GM12878 (cell line): ENCODE data around the gene TRIM17. TPM values are rescaled to one million over a fixed set of nuclear protein-coding genes. Genes with fewer than 3 reads are reported as not detected.

Source experiments
- ATAC-seq: fragments of 200-7000 bp; cut with Tn5 transposase; 3 replicates; pipeline ENCODE4 v1.9.1; 2020; ENCODE audit warnings: mild to moderate bottlenecking, moderate library complexity
- BruUV-seq: library from RNA; stranded (reverse); fragments of 400-500 nt; replicated peaks from 2 replicates; lab custom pipeline; 2021; lab: Mats Ljungman, UMichigan
- CTCF ChIA-PET: fragments of 300-600 bp; sonication (Branson Sonifier 250); formaldehyde crosslinking; extraction: SDS; loops from one replicate; lab custom pipeline; 2021; ENCODE audit warnings: inconsistent platforms; lab: Yijun Ruan, JAX
- POLR2A ChIA-PET: fragments of 350-600 bp; formaldehyde crosslinking; extraction: SDS; loops from one replicate; lab custom pipeline; 2021; ENCODE audit warnings: inconsistent platforms; lab: Charles Lee
- RAD21 ChIA-PET: fragments of 300-600 bp; sonication (Branson Sonifier 250); formaldehyde crosslinking; loops from one replicate; lab custom pipeline; 2023; ENCODE audit warnings: antibody characterized with exemption; ENCODE audit not compliant: unreplicated experiment; lab: Charles Lee
- SMC1A ChIA-PET: fragments of 300-600 bp; sonication (Branson Sonifier 250); formaldehyde crosslinking; loops from one replicate; lab custom pipeline; 2023; ENCODE audit not compliant: unreplicated experiment, uncharacterized antibody; lab: Charles Lee
- DNase-seq: peaks from one replicate; pipeline ENCODE4 v3.0.0-alpha.2; 2011; ENCODE audit warnings: low read depth, low spot score
- FAIRE-seq: peaks from 3 replicates; lab custom pipeline; 2011; peaks lifted over from hg19 to GRCh38; lab: Jason Lieb, UNC
- H2AFZ ChIP-seq: 2 replicates; pipeline ENCODE4 v1.6.0; 2011; ENCODE audit warnings: low read depth, low read length, control low read depth; ENCODE audit not compliant: control insufficient read depth
- H3K27ac ChIP-seq: 2 replicates; pipeline ENCODE4 v1.5.1; 2011; ENCODE audit warnings: control low read depth; ENCODE audit not compliant: control insufficient read depth, insufficient read depth
- H3K27me3 ChIP-seq, 2 experiments: replicated peaks in 1 of 2; 2 replicates each; pipeline versions ENCODE4 v1.6.0 to v1.6.1; 2011; ENCODE audit warnings: low read length in 1 of 2; ENCODE audit not compliant: control insufficient read depth in 2 of 2, insufficient read depth in 2 of 2
- H3K36me3 ChIP-seq, 2 experiments: 2 replicates each; pipeline ENCODE4 v1.5.1; 2011; ENCODE audit warnings: low read length in 1 of 2; ENCODE audit not compliant: control insufficient read depth in 2 of 2, insufficient read depth in 2 of 2
- H3K4me1 ChIP-seq: 2 replicates; pipeline ENCODE4 v1.6.1; 2011; ENCODE audit warnings: mild to moderate bottlenecking, low read length, moderate library complexity, mixed read lengths; ENCODE audit not compliant: control insufficient read depth, insufficient read depth
- H3K4me2 ChIP-seq: 2 replicates; pipeline ENCODE4 v1.6.0; 2011; ENCODE audit warnings: control low read depth; ENCODE audit not compliant: control insufficient read depth, insufficient read depth
- H3K4me3 ChIP-seq: fragments of 200-600 bp; sonication (generic); 2 replicates; pipeline ENCODE4 v1.5.1; 2016
- H3K79me2 ChIP-seq: 2 replicates; pipeline ENCODE4 v1.6.0; 2011; ENCODE audit warnings: low read length; ENCODE audit not compliant: control insufficient read depth, insufficient read depth
- H3K9ac ChIP-seq: 2 replicates; pipeline ENCODE4 v1.8.0; 2011; ENCODE audit warnings: low read length, control low read depth, mixed read lengths; ENCODE audit not compliant: control insufficient read depth, insufficient read depth
- H3K9me3 ChIP-seq: replicated peaks from 3 replicates; pipeline ENCODE4 v1.5.1; 2011; ENCODE audit warnings: mild to moderate bottlenecking, low read length; ENCODE audit not compliant: control insufficient read depth, insufficient read depth
- H4K20me1 ChIP-seq: 2 replicates; pipeline ENCODE4 v1.6.0; 2011; ENCODE audit not compliant: control insufficient read depth, insufficient read depth
- CBX3 ChIP-seq: fragments of 200-600 bp; sonication (generic); IDR thresholded peaks from 2 replicates; pipeline ENCODE4 v1.6.1; 2016; ENCODE audit warnings: low read depth, borderline replicate concordance
- CUX1 ChIP-seq: IDR thresholded peaks from 2 replicates; pipeline ENCODE4 v1.6.1; 2012; ENCODE audit warnings: improper control_type of control experiment, low read depth, low read length; ENCODE audit not compliant: insufficient replicate concordance
- MEF2B ChIP-seq: fragments of 450-650 bp; IDR thresholded peaks from 2 replicates; pipeline ENCODE4 v1.6.1; 2018; ENCODE audit warnings: mild to moderate bottlenecking, moderate library complexity; ENCODE audit not compliant: partially characterized antibody, poor library complexity, severe bottlenecking
- NR2F1 ChIP-seq: fragments of 450-650 bp; conservative IDR thresholded peaks from 2 replicates; pipeline ENCODE4 v1.6.1; 2017; ENCODE audit warnings: mild to moderate bottlenecking
- RELA ChIP-seq: fragments of 450-650 bp; IDR thresholded peaks from 2 replicates; pipeline ENCODE4 v1.8.0; 2014; ENCODE audit warnings: borderline replicate concordance; ENCODE audit not compliant: partially characterized antibody
- SIN3A ChIP-seq: IDR thresholded peaks from 2 replicates; pipeline ENCODE4 v1.6.1; 2012; ENCODE audit warnings: low read depth, low read length, improper control_type of control experiment
- ZNF24 ChIP-seq: fragments of 450-650 bp; IDR thresholded peaks from 2 replicates; pipeline ENCODE4 v1.6.1; 2017; ENCODE audit warnings: antibody characterized with exemption, mild to moderate bottlenecking
- WGBS: methylation state at CpG from one replicate; pipeline ENCODE4 v1.1.6; 2016; ENCODE audit warnings: low lambda C conversion rate; ENCODE audit not compliant: insufficient replicate concordance, insufficient coverage; ENCODE audit errors: missing lambda C conversion rate; 5-methylcytosine and 5-hydroxymethylcytosine counted together
- in situ Hi-C: fragments of 300-500 bp; cut with MboI; formaldehyde crosslinking; loops from 9 replicates; pipeline ENCODE4 v1.14.3; 2018; ENCODE audit warnings: mixed read lengths
- intact Hi-C: fragments of 100-400 bp; cut with micrococcal nuclease; formaldehyde crosslinking; loops from one replicate; pipeline ENCODE4 v1.14.2; 2022; ENCODE audit not compliant: unreplicated experiment
- polyA plus RNA-seq, 11 experiments: library from polyadenylated mRNA; depleted of rRNA in 4 of 11; unstranded in 6 of 11; stranded (reverse) in 5 of 11; fragments of >200 nt; fragmentation: Nextera tagmentation in 4 of 11; fragmentation: Illumina TruSeq in 1 of 11; extraction: Ambion mirVana in 4 of 11; extraction: Trizol in 1 of 11; gene quantifications; 1 replicate in 1 of 11; 2 replicates in 10 of 11; pipeline versions ENCODE4 v1.2.1 to v1.2.3, GENCODE V29; 2011 to 2016; ENCODE audit warnings: inconsistent platforms in 2 of 11, missing spikeins in 2 of 11, low read depth in 1 of 11
- total RNA-seq, 4 experiments: library from RNA; depleted of rRNA in 3 of 4; stranded (reverse); fragments of >200 nt in 3 of 4; fragmentation: Illumina TruSeq in 1 of 4; extraction: Trizol in 1 of 4; gene quantifications; 2 replicates each; pipeline versions ENCODE4 v1.2.1 to v1.2.3, GENCODE V29; 2013 to 2021
- TF ChIP-seq, protein P1 (sequence below), 3 experiments: IDR thresholded peaks in 2 of 3; conservative IDR thresholded peaks in 1 of 3; 2 replicates each; pipeline ENCODE4 v1.5.1; 2011; ENCODE audit warnings: low read depth in 3 of 3, low read length in 3 of 3, mild to moderate bottlenecking in 3 of 3, control low read depth in 2 of 3, moderate library complexity in 2 of 3, inconsistent platforms in 1 of 3, mixed read lengths in 1 of 3; ENCODE audit not compliant: control insufficient read depth in 2 of 3, insufficient read depth in 1 of 3; ENCODE audit errors: extremely low read depth in 1 of 3

Gene TRIM17
- total and polyA plus RNA-seq, 10 of the 15 experiments (the other 5 are each of a cell fraction or from before 2014, with no cell fraction given) = 0.16 to 0.32 TPM; not detected in 8

DNA sequence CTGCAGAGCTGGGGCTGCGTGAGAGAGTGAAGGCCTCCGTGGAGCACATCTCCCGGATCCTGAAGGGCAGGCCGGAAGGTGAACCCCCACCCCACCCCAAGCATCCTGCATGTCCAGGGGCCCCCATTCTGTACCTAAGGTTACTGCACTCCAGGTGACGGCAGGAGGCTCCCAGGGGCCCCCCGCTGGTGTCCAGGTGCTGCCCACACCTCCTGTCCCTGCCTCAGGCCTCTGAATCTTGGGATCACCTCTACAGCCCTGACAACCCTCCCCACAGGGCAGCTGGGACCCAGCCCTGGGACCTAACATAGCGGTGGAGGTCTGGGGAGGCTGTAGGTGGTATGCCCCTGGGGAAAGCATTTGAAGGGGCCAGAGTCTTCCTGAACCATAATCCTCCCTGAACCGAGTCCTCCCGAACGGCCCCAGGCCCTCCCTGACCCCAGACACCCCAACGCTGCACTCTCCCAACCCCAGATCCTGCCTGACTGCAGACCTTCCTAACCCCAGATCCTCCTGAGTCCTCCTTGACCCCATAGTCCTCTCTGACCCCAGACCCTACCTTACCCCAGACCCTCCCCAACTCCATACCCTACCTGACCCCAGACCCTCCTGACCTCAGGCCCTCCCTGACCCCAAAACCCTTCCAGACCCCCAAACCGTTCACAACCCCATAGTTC is 43.5 kb downstream of the TRIM17 start:
- no TSS peak for BruUV-seq

More for the DNA sequence above, 43.5 kb downstream of the TRIM17 start:
- Histone ChIP-seq H3K27ac (no peak overlapping the region), H4K20me1 (no peaks in the 10 kb centered on the region), H3K4me2 (no peak overlapping the region), H3K79me2 (no peaks in the 10 kb centered on the region), H3K4me3 (no peak overlapping the region), H2AFZ (no peak overlapping the region), H3K4me1 (no peaks in the 10 kb centered on the region), H3K9ac (no peak overlapping the region), H3K9me3 (no peaks in the 10 kb centered on the region; the same call in 2 of the 3 replicates), H3K36me3 (no peaks in the 10 kb centered on the region), H3K27me3 (no peaks in the 10 kb centered on the region; a peak in 1 of 4 replicates)
- RAD21 ChIA-PET = no interaction called here
- CTCF ChIA-PET = no interaction called here
- TF ChIP-seq CBX3 = no peak
- TF ChIP-seq MEF2B = no peak
- no peak for TF ChIP-seq SIN3A
- TF ChIP-seq ZNF24 = no peak
- TF ChIP-seq, protein P1, sequence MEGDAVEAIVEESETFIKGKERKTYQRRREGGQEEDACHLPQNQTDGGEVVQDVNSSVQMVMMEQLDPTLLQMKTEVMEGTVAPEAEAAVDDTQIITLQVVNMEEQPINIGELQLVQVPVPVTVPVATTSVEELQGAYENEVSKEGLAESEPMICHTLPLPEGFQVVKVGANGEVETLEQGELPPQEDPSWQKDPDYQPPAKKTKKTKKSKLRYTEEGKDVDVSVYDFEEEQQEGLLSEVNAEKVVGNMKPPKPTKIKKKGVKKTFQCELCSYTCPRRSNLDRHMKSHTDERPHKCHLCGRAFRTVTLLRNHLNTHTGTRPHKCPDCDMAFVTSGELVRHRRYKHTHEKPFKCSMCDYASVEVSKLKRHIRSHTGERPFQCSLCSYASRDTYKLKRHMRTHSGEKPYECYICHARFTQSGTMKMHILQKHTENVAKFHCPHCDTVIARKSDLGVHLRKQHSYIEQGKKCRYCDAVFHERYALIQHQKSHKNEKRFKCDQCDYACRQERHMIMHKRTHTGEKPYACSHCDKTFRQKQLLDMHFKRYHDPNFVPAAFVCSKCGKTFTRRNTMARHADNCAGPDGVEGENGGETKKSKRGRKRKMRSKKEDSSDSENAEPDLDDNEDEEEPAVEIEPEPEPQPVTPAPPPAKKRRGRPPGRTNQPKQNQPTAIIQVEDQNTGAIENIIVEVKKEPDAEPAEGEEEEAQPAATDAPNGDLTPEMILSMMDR (IDR thresholded peaks at IDR 0.05 in 2 of 3, conservative IDR thresholded peaks at IDR 0.05 in 1 of 3; ENCODE audit: control insufficient read depth in 2 of 3, extremely low read depth in 1 of 3, insufficient read depth in 1 of 3, low read depth in 3 of 3, low read length in 3 of 3) = no peak
- TF ChIP-seq RELA = no peak
- no peak for TF ChIP-seq NR2F1
- no peak for TF ChIP-seq CUX1
- DNase-seq (no peak), FAIRE-seq (no peak), ATAC-seq (no peak)
- POLR2A ChIA-PET = no interaction called here
- in situ Hi-C loops = no loop called here
- 13% methylated on average over 11 of the region's 12 CpGs for whole genome bisulfite sequencing
- intact Hi-C loops = no loop called here
- SMC1A ChIA-PET = no interaction called here
